Activated CD4-positive, alpha-beta T cell treated with anti-CD3 and anti-CD28 coated beads, Interleukin-2, Interleukin-6, amounts not matched to agents 100 ng/mL and 50 ng/mL, durations not matched to agents 16 hours and 8 hours (primary cell): ENCODE data around the gene CABP2.

ENCODE experiments used
- DNase-seq: peaks from one replicate; pipeline ENCODE4 v3.0.0-alpha.2; 2020

Gene CABP2

GRCh38 chr11:67507242-67507863 is 15.9 kb downstream of the CABP2 start:
- no peak for DNase-seq

GRCh38 chr11:67506426-67507051 is 16.7 kb downstream of the CABP2 start:
- DNase-seq = no peak

- DNase-seq = peak; percentile 95
Observed at GRCh38 chr11:67505605-67506396, 17.4 kb downstream of the CABP2 start.

- peak; percentile 88 for DNase-seq
Observed at GRCh38 chr11:67504950-67505581, 18.2 kb downstream of the CABP2 start, which contains the start of gene PITPNM1. TSS of gene PITPNM1 (minus strand) at chr11:67505363. CDS start at chr11:67504180, 1,183 bp downstream.

- DNase-seq = peak; percentile 35
Observed at GRCh38 chr11:67504005-67504949, 19.0 kb downstream of the CABP2 start.

- DNase-seq = no peak
Observed at GRCh38 chr11:67503119-67504004, 19.9 kb downstream of the CABP2 start.

GRCh38 chr11:67502328-67502979 is 20.8 kb downstream of the CABP2 start:
- DNase-seq = no peak

- DNase-seq = no peak
Observed at GRCh38 chr11:67501854-67502253, 21.4 kb downstream of the CABP2 start.

- no peak for DNase-seq
Observed at GRCh38 chr11:67500831-67501715, 22.2 kb downstream of the CABP2 start.

GRCh38 chr11:67500484-67500821 is 22.8 kb downstream of the CABP2 start:
- DNase-seq = no peak

GRCh38 chr11:67499808-67500483 is 23.3 kb downstream of the CABP2 start:
- no peak for DNase-seq

GRCh38 chr11:67498544-67498972 is 24.7 kb downstream of the CABP2 start:
- DNase-seq = no peak

GRCh38 chr11:67497656-67498291 is 25.5 kb downstream of the CABP2 start:
- DNase-seq = no peak

GRCh38 chr11:67496113-67496512 is 27.1 kb downstream of the CABP2 start:
- no peak for DNase-seq

- DNase-seq = no peak
Observed at GRCh38 chr11:67495234-67496005, 27.8 kb downstream of the CABP2 start.

GRCh38 chr11:67494371-67495233 is 28.6 kb downstream of the CABP2 start:
- DNase-seq = no peak
